ENCODE results near the gene SPRY4.
"Not testable (repeated sequence)": the region's sequence is repeated elsewhere in the genome, so short reads cannot be mapped to it uniquely, and the experiment has no call there.

SPRY4 gene

DNA sequence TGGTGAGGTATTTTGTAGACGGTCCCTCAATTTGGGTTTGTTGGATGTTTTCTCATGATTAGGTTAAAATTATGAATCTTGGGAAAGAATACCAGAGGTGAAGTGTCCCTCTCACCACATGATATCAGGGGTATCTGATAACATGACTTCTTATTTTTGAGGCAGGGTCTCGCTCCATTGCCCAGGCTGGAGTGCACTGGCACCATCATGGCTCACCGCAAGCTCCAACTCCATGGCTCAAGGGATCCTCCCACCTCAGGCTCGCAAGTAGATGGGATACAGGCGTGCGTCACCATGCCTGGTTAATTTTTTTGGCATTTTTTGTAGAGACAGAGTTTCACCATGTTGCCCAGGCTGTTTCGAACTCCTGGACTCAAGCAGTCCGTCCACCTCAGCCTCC, 24.1 kb downstream of the SPRY4 start:
- in situ Hi-C loops (cut with MboI; ENCODE audit: low pct_unique_long_range_greater_than_20kb, low sequenced_read_pairs): no loop called here
- no peak for DNase-seq

DNA sequence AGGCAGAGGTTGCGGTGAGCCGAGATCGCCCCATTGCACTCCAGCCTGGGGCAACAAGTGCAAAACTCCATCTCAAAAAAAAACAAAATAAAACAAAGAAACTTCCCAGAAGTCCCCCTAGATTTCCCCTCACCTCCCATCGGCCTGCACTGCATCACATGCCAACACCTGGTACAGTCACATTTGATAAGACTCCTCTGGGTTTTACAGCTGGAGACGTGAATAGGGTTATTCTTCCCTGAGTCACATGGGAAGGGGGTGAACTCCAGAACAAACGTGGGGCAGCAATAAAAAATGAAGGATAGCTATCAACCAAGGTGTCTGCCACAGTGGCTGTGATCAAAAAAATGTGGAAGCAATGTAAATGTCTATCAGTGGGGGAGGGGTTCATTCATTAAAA, 26.0 kb downstream of the SPRY4 start:
- in situ Hi-C loops (cut with MboI; ENCODE audit: low pct_unique_long_range_greater_than_20kb, low sequenced_read_pairs): no loop called here
- no peak for DNase-seq

DNA sequence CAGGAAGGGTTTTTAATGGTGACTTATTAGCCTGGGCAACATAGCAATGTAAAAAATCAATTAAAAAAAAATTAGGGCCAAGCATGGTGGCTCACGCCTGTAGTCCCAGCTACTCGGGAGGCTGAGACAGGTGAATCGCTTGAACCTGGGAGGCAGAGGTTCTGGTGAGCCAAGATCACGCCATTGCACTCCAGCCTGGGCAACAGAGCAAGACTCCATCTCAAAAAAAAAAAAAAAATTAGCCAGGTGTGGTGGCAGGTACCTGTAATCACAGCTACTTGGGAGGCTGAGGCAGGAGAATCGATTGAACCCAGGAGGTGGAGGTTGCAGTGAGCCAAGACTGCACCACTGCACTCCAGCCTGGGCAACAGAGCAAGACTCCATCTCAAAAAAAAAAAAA, 27.0 kb downstream of the SPRY4 start:
- in situ Hi-C loops (cut with MboI; ENCODE audit: low pct_unique_long_range_greater_than_20kb, low sequenced_read_pairs); DNase-seq: not testable (repeated sequence)

DNA sequence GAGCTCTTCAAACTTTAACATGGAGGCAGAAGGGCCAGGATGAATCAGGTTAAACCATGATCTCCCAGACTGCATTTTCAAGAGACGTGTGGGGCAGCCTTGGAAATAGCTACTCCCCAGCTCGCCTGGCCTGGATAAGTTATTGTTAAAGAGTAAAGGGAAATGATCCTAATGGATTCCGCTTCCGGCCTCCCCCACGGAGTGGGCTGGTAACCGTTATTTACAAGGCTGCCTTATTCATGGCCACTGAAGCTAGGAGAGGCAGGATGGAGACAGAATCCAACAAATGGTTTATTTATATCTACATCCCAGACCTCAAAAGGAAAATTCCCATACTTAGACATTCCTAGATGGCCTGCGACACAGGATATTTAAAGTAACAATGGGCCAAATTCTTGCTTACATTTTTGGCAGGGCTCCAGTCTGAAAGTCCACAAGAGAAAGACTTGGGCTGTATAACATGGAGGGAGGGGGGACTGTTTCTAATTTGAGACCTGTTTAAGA, 27.9 kb downstream of the SPRY4 start:
- in situ Hi-C loops (cut with MboI; ENCODE audit: low pct_unique_long_range_greater_than_20kb, low sequenced_read_pairs): no loop called here
- DNase-seq: no peak

GRCh38 chr5:142295960-142296860, 28.6 kb downstream of the SPRY4 start:
- in situ Hi-C loops (cut with MboI; ENCODE audit: low pct_unique_long_range_greater_than_20kb, low sequenced_read_pairs): no loop called here
- no peak for DNase-seq

GRCh38 chr5:142295084-142295758, 29.6 kb downstream of the SPRY4 start:
- DNase-seq: no peak
- in situ Hi-C loops (cut with MboI; ENCODE audit: low pct_unique_long_range_greater_than_20kb, low sequenced_read_pairs): no loop called here

- DNase-seq: no peak
- in situ Hi-C loops (cut with MboI; ENCODE audit: low pct_unique_long_range_greater_than_20kb, low sequenced_read_pairs): no loop called here
These were observed 31.3 kb downstream of the SPRY4 start for GRCh38 chr5:142293486-142293885.

DNA sequence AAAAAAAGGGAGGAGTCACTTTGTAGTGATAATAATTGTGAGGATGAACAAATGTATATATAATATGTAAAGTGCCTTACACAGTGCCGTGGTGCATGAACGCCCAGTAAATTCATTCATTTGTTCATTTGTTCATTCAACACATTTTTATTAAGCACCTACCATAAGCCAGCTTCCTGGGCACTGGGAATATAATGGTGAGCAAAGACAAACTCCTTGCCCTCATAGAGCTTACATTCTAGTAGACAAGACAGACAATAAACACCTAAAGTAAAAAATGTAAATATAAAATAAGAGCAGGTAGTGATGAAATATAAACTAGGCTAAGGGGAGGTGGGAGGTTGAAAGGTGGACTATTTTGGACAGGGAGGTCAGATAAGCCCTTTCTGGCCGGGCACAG, 32.0 kb downstream of the SPRY4 start:
- in situ Hi-C loops (cut with MboI; ENCODE audit: low pct_unique_long_range_greater_than_20kb, low sequenced_read_pairs): no loop called here
- no peak for DNase-seq

DNA sequence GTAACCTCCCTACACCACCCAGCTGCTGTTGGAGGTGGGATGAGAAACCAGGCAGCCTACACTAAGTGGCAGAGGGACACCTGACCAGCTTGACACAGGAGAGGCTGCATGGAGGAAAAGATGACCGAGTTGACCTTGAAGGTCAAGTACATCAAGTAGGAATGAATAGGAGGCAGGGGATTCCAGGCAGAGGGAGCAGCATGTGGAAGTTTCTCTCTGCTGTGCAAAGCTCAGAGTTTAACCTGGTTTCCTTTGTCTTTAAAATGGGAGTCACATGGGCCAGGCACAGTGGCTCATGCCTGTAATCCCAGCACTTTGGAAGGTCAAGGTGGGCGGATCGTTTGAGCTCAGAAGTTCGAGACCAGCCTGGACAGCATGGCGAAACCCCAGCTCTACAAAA, 32.6 kb downstream of the SPRY4 start:
- no peak for DNase-seq
- in situ Hi-C loops (cut with MboI; ENCODE audit: low pct_unique_long_range_greater_than_20kb, low sequenced_read_pairs): no loop called here

DNA sequence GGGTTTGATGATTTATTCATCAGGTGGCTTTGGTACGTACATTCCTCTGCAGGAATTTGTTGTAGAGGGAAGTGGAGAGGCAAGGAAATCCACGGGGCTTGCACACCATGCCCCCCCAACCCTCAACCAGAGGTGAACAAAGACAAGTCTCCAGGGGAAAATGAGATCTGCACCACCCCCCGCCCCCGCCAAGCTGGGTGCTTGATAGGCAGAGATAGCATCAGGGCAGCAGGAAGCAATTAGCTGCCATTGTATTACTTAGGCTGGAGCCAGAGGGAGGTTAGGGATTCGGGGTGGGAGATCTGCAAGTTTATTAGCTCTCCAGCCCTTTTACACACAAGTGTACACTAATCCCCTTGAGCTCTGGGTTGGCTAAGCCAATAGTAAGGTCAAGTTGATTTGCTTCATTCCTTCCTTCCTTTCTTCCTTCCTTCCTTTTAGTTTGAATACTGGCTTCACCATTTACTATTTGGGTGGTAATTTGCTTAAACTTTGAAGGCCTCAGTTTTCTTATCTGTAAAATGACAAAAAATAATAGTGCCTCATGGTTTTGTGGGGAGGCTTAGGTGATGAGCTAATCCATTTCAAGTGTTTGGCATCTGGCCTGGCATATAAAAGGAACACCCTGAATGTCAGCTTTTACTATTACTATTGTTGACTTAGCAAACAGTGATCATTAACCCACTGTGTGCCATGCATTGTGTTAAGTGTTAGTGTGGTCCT, 34.1 kb downstream of the SPRY4 start:
- in situ Hi-C loops (cut with MboI; ENCODE audit: low pct_unique_long_range_greater_than_20kb, low sequenced_read_pairs): no loop called here
- DNase-seq: no peak

DNA sequence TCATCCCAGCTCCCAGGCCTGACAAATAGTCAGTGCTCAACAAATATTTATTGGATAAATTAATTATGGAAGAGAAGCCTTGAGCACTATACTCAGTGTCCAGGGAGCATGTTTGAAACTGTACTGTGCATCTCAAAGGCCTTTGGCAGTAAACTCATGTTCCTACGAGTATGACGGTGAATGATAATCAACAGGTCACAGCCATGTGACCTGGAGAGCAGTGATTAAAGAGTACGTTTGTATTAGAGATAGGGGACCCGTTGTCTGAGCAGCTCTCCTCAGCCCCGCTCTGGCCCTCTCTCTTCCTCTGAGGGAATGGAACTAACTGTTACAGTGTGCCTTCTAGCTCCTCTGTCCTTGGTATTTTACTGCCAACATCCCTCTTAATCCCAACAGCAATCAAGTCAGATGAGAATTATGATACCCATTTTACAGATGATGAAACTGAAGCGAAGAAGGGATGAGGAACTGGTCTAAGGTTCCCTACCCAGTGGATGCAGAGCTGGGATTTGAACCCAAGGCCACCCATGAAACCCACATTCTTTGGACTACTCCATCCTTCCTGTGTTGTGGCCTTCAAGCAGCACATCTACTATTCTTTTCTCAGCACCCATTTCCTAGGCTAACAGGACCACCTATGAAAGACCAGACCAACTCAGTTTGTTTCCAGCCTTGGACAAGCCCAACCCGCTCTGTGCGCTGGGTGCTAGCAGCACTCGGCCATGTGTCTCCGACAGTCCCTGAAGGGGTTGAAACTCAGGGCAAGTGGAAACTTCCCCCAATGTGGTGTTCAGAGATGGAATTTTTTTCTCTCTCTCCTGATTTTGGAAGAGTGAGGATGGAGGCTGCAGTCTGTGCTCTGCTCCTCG, 34.9 kb downstream of the SPRY4 start:
- no peak for DNase-seq
- in situ Hi-C loops (cut with MboI; ENCODE audit: low pct_unique_long_range_greater_than_20kb, low sequenced_read_pairs): no loop called here

- in situ Hi-C loops (cut with MboI; ENCODE audit: low pct_unique_long_range_greater_than_20kb, low sequenced_read_pairs): no loop called here
- DNase-seq: no peak
These were observed 36.9 kb downstream of the SPRY4 start for GRCh38 chr5:142287973-142288313.

GRCh38 chr5:142287096-142287972, 37.5 kb downstream of the SPRY4 start:
- DNase-seq: no peak
- in situ Hi-C loops (cut with MboI; ENCODE audit: low pct_unique_long_range_greater_than_20kb, low sequenced_read_pairs): no loop called here

DNA sequence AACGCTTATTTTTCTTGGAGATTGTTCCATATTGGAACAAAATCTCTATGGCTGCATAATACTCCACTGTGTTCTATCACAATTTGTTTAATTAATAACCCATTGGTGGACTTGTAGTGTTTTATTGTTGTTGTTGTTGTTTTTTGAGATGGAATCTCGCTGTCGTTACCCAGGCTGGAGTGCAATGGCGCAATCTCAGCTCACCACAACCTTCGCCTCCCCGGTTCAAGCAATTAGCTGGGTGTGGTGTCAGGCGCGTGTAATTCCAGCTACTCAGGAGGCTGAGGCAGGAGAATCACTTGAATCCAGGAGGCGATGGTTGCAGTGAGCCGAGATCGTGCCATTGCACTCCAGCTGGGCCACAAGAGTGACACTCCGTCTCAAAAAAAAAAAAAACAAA, 38.7 kb downstream of the SPRY4 start:
- in situ Hi-C loops (cut with MboI; ENCODE audit: low pct_unique_long_range_greater_than_20kb, low sequenced_read_pairs): no loop called here
- no peak for DNase-seq

GRCh38 chr5:142283304-142283703, 41.5 kb downstream of the SPRY4 start:
- in situ Hi-C loops (cut with MboI; ENCODE audit: low pct_unique_long_range_greater_than_20kb, low sequenced_read_pairs): no loop called here
- DNase-seq: no peak

GRCh38 chr5:142281966-142282365, 42.9 kb downstream of the SPRY4 start:
- no peak for DNase-seq
- in situ Hi-C loops (cut with MboI; ENCODE audit: low pct_unique_long_range_greater_than_20kb, low sequenced_read_pairs): no loop called here

GRCh38 chr5:142281008-142281367, 43.8 kb downstream of the SPRY4 start:
- no peak for DNase-seq
- in situ Hi-C loops (cut with MboI; ENCODE audit: low pct_unique_long_range_greater_than_20kb, low sequenced_read_pairs): no loop called here
